ENCODE results near the gene ZNF275. TPM values are rescaled to one million over a fixed set of nuclear protein-coding genes. Genes with fewer than 3 reads are reported as not detected.

Gene ZNF275
- total RNA-seq, 1 donor from 2014 or later, result 7.6 TPM

DNA sequence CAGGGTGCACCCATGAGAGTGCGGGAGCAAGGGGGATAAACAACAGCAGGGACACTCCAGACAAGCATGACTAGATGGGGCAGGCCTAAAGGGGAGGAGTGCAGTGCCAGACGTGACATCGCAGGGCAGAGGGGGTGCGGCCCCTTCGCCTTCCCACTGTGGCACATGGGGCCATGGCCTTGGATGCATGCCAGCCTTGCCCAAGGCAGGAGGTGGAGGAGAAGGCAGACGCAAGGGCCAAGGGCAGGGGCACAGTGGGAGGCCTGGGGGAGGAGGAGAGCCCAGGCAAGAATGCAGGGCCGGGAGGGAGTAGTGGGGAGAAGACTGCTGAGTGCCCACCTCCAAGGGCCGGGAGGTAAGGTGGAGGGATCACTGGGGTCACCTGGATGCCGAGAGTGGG, 45.6 kb downstream of the ZNF275 start:
- no peaks in the 10 kb centered on the region for H3K27me3 ChIP-seq
- intact Hi-C loops (cut with DNase I), result no loop called here

GRCh38 chrX:153379971-153380581, 46.1 kb downstream of the ZNF275 start:
- intact Hi-C loops (cut with DNase I), result no loop called here
- no peak for DNase-seq (ENCODE audit: extremely low spot score in 2 of 2)
- H3K4me3 ChIP-seq, result no peak overlapping the region
- TF ChIP-seq CTCF (IDR thresholded peaks at IDR 0.05), result no peak
- TF ChIP-seq POLR2AphosphoS5 (IDR thresholded peaks at IDR 0.05; ENCODE audit: insufficient read depth in 1 of 2, low read depth in 1 of 2), result no peak
- TF ChIP-seq POLR2A (IDR thresholded peaks at IDR 0.05), result no peak
- no peaks in the 10 kb centered on the region for H3K27me3 ChIP-seq
- no peaks in the 10 kb centered on the region for H3K36me3 ChIP-seq
- H3K4me1 ChIP-seq, result peaks cover 5% of the 10 kb centered on the region
- no peaks in the 10 kb centered on the region for H3K9me3 ChIP-seq
- no peak overlapping the region for H3K27ac ChIP-seq

More for the DNA sequence above, 45.6 kb downstream of the ZNF275 start:
- H3K4me3 ChIP-seq, result no peak overlapping the region
- peaks cover 5% of the 10 kb centered on the region for H3K4me1 ChIP-seq
- no peak for DNase-seq (ENCODE audit: extremely low spot score in 2 of 2)
- TF ChIP-seq POLR2A (IDR thresholded peaks at IDR 0.05) (no peak), CTCF (IDR thresholded peaks at IDR 0.05) (no peak), POLR2AphosphoS5 (IDR thresholded peaks at IDR 0.05; ENCODE audit: insufficient read depth in 1 of 2, low read depth in 1 of 2) (no peak)
- no peak overlapping the region for H3K27ac ChIP-seq
- H3K36me3 ChIP-seq, result no peaks in the 10 kb centered on the region
- H3K9me3 ChIP-seq, result no peaks in the 10 kb centered on the region

GRCh38 chrX:153380691-153381090, 46.7 kb downstream of the ZNF275 start:
- Histone ChIP-seq H3K27me3 (no peaks in the 10 kb centered on the region), H3K4me3 (no peak overlapping the region), H3K27ac (no peak overlapping the region), H3K9me3 (no peaks in the 10 kb centered on the region), H3K4me1 (peaks cover 5% of the 10 kb centered on the region), H3K36me3 (no peaks in the 10 kb centered on the region)
- TF ChIP-seq CTCF (IDR thresholded peaks at IDR 0.05), result no peak
- no peak for TF ChIP-seq POLR2A (IDR thresholded peaks at IDR 0.05)
- no peak for TF ChIP-seq POLR2AphosphoS5 (IDR thresholded peaks at IDR 0.05; ENCODE audit: insufficient read depth in 1 of 2, low read depth in 1 of 2)
- DNase-seq (ENCODE audit: extremely low spot score in 2 of 2), result no peak
- intact Hi-C loops (cut with DNase I), result no loop called here

GRCh38 chrX:153381684-153382532, 48.0 kb downstream of the ZNF275 start:
- intact Hi-C loops (cut with DNase I), result no loop called here

More at GRCh38 chrX:153381684-153382532, 48.0 kb downstream of the ZNF275 start:
- Histone ChIP-seq H3K27ac (no peak overlapping the region), H3K4me1 (peaks cover 5% of the 10 kb centered on the region), H3K9me3 (no peaks in the 10 kb centered on the region), H3K36me3 (no peaks in the 10 kb centered on the region), H3K27me3 (no peaks in the 10 kb centered on the region), H3K4me3 (no peak overlapping the region)
- DNase-seq (ENCODE audit: extremely low spot score in 2 of 2), result no peak
- no peak for TF ChIP-seq CTCF (IDR thresholded peaks at IDR 0.05)
- no peak for TF ChIP-seq POLR2AphosphoS5 (IDR thresholded peaks at IDR 0.05; ENCODE audit: insufficient read depth in 1 of 2, low read depth in 1 of 2)
- TF ChIP-seq POLR2A (IDR thresholded peaks at IDR 0.05), result no peak
